ENCODE results near the gene KRTAP4-2. TPM values are rescaled to one million over a fixed set of nuclear protein-coding genes. Genes with fewer than 3 reads are reported as not detected.
"Not testable (repeated sequence)": the region's sequence is repeated elsewhere in the genome, so short reads cannot be mapped to it uniquely, and the experiment has no call there.

Gene KRTAP4-2
- total RNA-seq, 1 donor from 2014 or later = not detected

DNA sequence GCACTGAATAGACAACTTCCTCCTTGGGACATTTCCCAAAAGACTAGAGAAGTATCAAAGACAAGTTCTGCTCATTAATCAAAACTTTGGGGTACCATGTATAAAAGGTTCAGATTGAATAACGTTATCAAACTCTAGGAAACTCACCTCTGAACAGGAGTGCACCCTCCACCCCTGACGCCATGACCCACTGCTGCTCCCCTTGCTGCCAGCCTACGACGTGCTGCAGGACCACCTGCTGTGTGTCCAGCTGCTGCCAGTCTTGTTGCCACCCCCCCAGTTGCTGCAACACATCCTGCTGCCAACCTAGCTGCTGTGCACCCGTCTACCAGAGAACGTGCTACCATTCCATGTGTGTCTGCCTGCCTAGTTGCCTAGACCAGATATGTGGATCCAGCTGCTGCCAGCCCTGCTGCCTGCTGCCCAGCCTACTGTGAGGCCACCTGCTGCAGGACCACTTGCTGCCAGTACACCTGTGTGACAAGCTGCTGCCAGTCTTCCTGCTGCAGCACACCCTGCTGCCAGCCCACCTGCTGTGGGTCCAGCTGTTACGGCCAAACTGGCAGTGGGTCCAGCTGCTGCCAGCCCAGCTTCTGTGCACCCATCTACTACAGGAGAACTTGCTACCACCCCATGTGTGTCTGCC is 34.6 kb upstream of the KRTAP4-2 start:
- H3K4me3 Mint-ChIP-seq (ENCODE audit: unreplicated experiment) = no peak overlapping the region
- no peaks in the 10 kb centered on the region for H3K27me3 Mint-ChIP-seq (ENCODE audit: unreplicated experiment)
- TF ChIP-seq, protein P1, sequence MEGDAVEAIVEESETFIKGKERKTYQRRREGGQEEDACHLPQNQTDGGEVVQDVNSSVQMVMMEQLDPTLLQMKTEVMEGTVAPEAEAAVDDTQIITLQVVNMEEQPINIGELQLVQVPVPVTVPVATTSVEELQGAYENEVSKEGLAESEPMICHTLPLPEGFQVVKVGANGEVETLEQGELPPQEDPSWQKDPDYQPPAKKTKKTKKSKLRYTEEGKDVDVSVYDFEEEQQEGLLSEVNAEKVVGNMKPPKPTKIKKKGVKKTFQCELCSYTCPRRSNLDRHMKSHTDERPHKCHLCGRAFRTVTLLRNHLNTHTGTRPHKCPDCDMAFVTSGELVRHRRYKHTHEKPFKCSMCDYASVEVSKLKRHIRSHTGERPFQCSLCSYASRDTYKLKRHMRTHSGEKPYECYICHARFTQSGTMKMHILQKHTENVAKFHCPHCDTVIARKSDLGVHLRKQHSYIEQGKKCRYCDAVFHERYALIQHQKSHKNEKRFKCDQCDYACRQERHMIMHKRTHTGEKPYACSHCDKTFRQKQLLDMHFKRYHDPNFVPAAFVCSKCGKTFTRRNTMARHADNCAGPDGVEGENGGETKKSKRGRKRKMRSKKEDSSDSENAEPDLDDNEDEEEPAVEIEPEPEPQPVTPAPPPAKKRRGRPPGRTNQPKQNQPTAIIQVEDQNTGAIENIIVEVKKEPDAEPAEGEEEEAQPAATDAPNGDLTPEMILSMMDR (IDR thresholded peaks at IDR 0.05; ENCODE audit: unreplicated experiment) = no peak
- H3K27ac Mint-ChIP-seq (ENCODE audit: unreplicated experiment) = no peak overlapping the region
- no peak for DNase-seq (ENCODE audit: low spot score)
- no peaks in the 10 kb centered on the region for H3K36me3 Mint-ChIP-seq (ENCODE audit: low read depth, unreplicated experiment)
- no peaks in the 10 kb centered on the region for H3K9me3 Mint-ChIP-seq (ENCODE audit: unreplicated experiment)
- no peaks in the 10 kb centered on the region for H3K4me1 Mint-ChIP-seq (ENCODE audit: unreplicated experiment)

DNA sequence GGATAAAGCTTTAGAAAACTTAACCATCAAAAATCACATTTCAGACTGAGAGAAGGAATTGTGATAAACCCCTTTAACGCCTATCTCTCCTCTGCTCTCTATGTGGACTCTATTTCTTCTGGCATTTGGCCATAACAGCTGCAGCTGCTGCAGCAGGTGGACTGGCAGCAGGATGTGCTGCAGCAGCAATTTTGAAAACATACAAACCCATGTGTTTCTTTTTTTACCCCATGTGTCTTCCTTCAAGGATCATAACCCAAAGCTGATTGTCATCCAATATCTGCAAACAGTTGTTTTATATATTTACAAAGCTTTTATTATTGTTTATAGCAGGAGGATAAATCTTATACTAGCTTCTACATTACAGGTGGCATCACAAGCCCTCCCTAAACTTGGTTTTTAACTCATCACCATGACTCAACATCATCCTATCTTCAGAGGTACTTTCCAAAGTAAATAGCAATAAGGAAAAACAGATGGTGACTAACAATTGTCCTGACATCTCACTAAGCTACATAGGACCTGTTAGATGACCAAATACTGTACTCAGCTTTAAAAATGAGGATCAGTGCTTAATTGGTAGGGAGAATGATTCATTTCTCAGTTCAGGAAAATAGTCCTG is 33.9 kb upstream of the KRTAP4-2 start:
- no peaks in the 10 kb centered on the region for H3K4me1 Mint-ChIP-seq (ENCODE audit: unreplicated experiment)

DNA sequence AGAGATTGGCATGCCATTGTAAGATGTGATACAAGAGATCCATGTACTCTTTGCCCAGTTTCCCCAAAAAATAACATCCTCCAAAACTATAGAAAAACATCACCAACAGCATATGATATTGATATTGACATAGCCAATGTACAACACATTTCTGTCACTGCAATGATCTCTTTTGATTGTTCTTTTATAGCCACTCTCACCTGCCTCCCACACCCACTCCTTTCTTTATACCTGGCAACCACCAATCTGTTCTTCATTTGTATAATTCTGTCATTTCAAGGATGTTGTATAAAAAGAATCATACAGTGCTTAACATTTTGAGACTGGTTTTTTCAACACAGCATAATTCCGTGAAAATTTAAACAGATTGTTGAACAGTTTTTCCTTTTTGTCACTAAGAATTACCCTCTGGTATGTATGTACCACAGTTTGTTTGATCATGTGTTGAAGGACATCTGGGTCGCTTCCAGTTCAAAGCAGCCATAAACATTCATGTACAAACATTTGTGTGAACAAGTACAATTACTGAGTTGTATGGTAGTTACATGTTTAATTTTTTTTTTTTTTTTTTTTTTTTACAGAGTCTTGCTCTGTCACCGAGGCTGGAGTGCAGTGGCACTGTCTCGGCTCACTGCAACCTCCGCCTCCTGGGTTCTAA is 21.5 kb upstream of the KRTAP4-2 start:
- H3K27ac Mint-ChIP-seq (ENCODE audit: unreplicated experiment) = no peak overlapping the region
- DNase-seq (ENCODE audit: low spot score) = no peak
- no peaks in the 10 kb centered on the region for H3K4me1 Mint-ChIP-seq (ENCODE audit: unreplicated experiment)
- no peaks in the 10 kb centered on the region for H3K36me3 Mint-ChIP-seq (ENCODE audit: low read depth, unreplicated experiment)
- H3K4me3 Mint-ChIP-seq (ENCODE audit: unreplicated experiment) = no peak overlapping the region
- TF ChIP-seq, protein P1 (IDR thresholded peaks at IDR 0.05; ENCODE audit: unreplicated experiment) = no peak
- H3K9me3 Mint-ChIP-seq (ENCODE audit: unreplicated experiment) = no peaks in the 10 kb centered on the region
- H3K27me3 Mint-ChIP-seq (ENCODE audit: unreplicated experiment) = no peaks in the 10 kb centered on the region

More for the DNA sequence above, 33.9 kb upstream of the KRTAP4-2 start:
- H3K9me3 Mint-ChIP-seq (ENCODE audit: unreplicated experiment) = no peaks in the 10 kb centered on the region
- H3K36me3 Mint-ChIP-seq (ENCODE audit: low read depth, unreplicated experiment) = no peaks in the 10 kb centered on the region
- no peaks in the 10 kb centered on the region for H3K27me3 Mint-ChIP-seq (ENCODE audit: unreplicated experiment)
- TF ChIP-seq, protein P1 (IDR thresholded peaks at IDR 0.05; ENCODE audit: unreplicated experiment) = no peak
- no peak overlapping the region for H3K4me3 Mint-ChIP-seq (ENCODE audit: unreplicated experiment)
- H3K27ac Mint-ChIP-seq (ENCODE audit: unreplicated experiment) = no peak overlapping the region
- no peak for DNase-seq (ENCODE audit: low spot score)

DNA sequence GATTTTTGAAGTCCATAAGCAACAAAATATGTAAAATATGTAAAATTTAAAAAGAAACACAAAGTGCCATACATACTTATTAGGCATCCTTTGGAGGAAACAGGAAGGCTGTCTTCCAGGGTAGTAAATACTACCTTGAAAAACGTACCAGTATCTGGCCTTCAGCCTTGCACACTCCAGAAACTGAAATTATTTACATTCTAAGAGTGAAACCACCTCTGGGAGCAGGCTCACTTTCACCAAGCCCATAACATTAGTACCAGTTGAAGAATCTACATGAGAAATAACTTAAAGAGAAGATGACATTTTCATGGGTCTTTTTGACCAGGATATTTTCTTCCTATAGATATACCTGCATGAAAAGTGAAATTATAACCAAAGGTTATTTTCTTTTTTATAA is 18.0 kb upstream of the KRTAP4-2 start:
- H3K4me1 Mint-ChIP-seq (ENCODE audit: unreplicated experiment) = no peaks in the 10 kb centered on the region
- H3K9me3 Mint-ChIP-seq (ENCODE audit: unreplicated experiment) = no peaks in the 10 kb centered on the region
- TF ChIP-seq, protein P1 (IDR thresholded peaks at IDR 0.05; ENCODE audit: unreplicated experiment) = no peak
- no peaks in the 10 kb centered on the region for H3K27me3 Mint-ChIP-seq (ENCODE audit: unreplicated experiment)
- no peaks in the 10 kb centered on the region for H3K36me3 Mint-ChIP-seq (ENCODE audit: low read depth, unreplicated experiment)
- no peak overlapping the region for H3K27ac Mint-ChIP-seq (ENCODE audit: unreplicated experiment)
- H3K4me3 Mint-ChIP-seq (ENCODE audit: unreplicated experiment) = no peak overlapping the region
- DNase-seq (ENCODE audit: low spot score) = no peak

DNA sequence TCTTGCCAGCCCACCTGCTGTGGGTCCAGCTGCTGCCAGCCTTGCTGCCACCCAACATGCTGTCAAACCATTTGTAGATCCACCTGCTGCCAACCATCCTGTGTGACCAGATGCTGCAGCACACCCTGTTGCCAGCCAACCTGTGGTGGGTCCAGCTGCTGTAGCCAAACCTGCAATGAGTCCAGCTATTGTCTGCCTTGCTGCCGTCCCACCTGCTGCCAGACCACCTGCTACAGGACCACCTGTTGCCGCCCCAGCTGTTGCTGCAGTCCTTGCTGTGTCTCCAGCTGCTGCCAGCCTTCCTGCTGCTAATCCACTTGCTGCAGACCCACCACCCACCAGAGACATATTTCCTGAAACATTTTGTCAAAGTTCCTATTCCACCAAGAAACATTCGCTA is 12.3 kb upstream of the KRTAP4-2 start:
- Mint-ChIP-seq H3K27ac (ENCODE audit: unreplicated experiment) (no peak overlapping the region), H3K4me1 (ENCODE audit: unreplicated experiment) (no peaks in the 10 kb centered on the region), H3K4me3 (ENCODE audit: unreplicated experiment) (no peak overlapping the region), H3K36me3 (ENCODE audit: low read depth, unreplicated experiment) (no peaks in the 10 kb centered on the region), H3K9me3 (ENCODE audit: unreplicated experiment) (no peaks in the 10 kb centered on the region), H3K27me3 (ENCODE audit: unreplicated experiment) (peaks cover 3% of the 10 kb centered on the region)
- no peak for DNase-seq (ENCODE audit: low spot score)
- TF ChIP-seq, protein P1 (IDR thresholded peaks at IDR 0.05; ENCODE audit: unreplicated experiment) = no peak

DNA sequence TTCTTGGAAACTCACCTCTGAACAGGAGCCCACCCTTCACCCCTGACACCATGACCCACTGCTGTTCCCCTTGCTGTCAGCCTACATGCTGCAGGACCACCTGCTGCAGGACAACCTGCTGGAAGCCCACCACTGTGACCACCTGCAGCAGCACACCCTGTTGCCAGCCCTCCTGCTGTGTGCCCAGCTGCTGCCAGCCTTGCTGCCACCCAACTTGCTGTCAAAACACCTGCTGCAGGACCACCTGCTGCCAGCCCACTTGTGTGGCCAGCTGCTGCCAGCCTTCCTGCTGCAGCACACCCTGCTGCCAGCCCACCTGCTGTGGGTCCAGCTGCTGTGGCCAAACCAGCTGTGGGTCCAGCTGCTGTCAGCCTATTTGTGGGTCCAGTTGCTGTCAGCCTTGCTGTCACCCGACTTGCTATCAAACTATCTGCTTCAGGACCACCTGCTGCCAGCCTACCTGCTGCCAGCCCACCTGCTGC is 11.9 kb upstream of the KRTAP4-2 start, which contains the start of gene KRTAP9-1:
TSS of gene KRTAP9-1 (plus strand) at position 51 of the 482 bp plus-strand sequence. CDS start at position 51, 0 bp downstream.
- not testable (repeated sequence) for H3K4me3 Mint-ChIP-seq (ENCODE audit: unreplicated experiment); H3K27me3 Mint-ChIP-seq (ENCODE audit: unreplicated experiment); H3K4me1 Mint-ChIP-seq (ENCODE audit: unreplicated experiment); H3K27ac Mint-ChIP-seq (ENCODE audit: unreplicated experiment); H3K9me3 Mint-ChIP-seq (ENCODE audit: unreplicated experiment); DNase-seq (ENCODE audit: low spot score); H3K36me3 Mint-ChIP-seq (ENCODE audit: low read depth, unreplicated experiment)

All from endothelial cell (in vitro differentiated cells).